Raji (cell line): Measurements from ENCODE around the gene GUCY2D.

Source experiments
- POLR2A ChIP-seq: IDR thresholded peaks from 2 replicates; pipeline ENCODE4 v1.6.1; 2011; ENCODE audit warnings: low read depth, low read length, control low read depth; ENCODE audit not compliant: insufficient read depth

The GUCY2D gene

DNA sequence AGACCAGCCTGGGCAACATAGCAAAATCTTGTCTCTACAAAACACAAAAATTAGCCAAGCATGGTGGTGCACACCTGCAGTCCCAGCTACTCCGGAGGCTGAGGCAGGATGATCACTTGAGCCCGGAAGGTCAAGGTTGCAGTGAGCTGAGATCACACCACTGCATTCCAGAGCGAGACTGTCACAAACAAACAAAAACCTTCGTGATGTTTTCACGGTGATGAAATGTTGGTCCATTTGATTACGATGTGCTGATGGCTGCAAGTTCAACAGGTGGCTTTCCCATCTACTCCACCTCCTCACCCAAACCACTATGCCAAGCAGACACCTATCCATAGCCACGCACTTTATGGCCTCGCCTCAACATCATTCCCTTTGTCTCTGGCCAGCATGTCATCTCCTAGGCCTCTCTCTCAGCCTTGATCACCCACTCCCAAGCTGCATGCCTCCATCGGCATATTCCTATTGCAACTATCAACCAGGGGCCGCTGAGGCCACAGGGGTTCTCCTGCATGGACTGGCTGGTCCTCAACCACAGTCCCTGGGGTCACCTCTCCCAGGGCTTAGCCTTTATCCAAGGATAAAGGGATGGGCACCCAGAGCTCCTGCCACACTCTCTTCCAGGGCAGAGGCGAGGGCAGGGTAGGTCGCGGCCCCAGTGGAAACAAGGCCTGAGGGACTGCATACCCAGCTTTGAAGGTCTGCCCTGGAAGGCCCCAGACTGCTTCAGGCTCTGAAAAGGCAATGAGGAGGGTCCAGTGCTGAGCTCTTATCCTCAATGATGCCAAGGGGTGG lies 19.3 kb downstream of the GUCY2D start:
- no peak for TF ChIP-seq POLR2A

GRCh38 chr17:8022360-8023003 lies 20.1 kb downstream of the GUCY2D start:
- TF ChIP-seq POLR2A, result no peak

GRCh38 chr17:8025176-8025911 lies 22.9 kb downstream of the GUCY2D start:
- TF ChIP-seq POLR2A, result no peak

DNA sequence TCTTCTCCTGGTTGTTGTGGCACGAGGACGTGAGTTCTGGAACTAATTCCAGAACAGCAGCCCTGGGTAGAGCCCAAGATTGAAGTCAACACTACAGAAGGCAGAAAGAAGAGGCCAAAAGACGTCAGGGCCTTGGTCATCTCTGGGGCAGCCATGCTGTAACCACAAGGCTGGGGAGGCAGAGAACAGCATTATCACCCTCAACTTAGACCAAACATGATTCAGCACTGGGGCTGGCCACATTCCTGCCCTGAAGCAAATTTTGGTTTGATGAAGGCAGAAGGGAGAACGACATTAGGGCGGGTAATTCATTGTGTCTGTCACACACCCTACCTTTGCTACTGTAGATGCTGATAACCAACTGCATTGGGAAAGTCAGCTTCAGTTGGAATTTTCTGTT lies 26.7 kb downstream of the GUCY2D start:
- TF ChIP-seq POLR2A, result no peak

GRCh38 chr17:8031261-8031661 lies 28.8 kb downstream of the GUCY2D start:
- no peak for TF ChIP-seq POLR2A

- TF ChIP-seq POLR2A, result no peak
These were observed 29.5 kb downstream of the GUCY2D start for GRCh38 chr17:8031950-8032349.

DNA sequence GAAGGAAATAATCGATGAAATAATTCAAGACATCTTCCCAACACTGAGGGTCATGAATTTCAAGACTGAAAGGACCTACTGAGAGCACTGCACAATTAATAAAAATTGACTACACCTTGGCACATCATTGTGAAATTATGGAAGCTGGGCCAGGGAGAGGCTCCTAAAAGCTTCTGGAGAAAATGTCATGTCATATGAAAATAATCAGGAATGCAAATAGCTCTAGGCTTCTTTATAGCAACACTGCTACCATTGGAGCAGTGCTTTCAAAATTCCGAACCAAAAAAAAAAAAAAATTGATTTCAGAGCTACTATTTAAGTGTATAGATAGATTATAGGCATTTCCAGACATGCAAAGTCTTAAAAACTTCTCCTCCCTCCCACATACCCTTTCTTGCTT lies 30.0 kb downstream of the GUCY2D start:
- no peak for TF ChIP-seq POLR2A

GRCh38 chr17:8038954-8039610 lies 36.7 kb downstream of the GUCY2D start, which contains the start of gene ALOX15B:
TSS of gene ALOX15B (plus strand) at chr17:8039059. CDS start at chr17:8039156, 97 bp downstream.
- TF ChIP-seq POLR2A, result no peak

DNA sequence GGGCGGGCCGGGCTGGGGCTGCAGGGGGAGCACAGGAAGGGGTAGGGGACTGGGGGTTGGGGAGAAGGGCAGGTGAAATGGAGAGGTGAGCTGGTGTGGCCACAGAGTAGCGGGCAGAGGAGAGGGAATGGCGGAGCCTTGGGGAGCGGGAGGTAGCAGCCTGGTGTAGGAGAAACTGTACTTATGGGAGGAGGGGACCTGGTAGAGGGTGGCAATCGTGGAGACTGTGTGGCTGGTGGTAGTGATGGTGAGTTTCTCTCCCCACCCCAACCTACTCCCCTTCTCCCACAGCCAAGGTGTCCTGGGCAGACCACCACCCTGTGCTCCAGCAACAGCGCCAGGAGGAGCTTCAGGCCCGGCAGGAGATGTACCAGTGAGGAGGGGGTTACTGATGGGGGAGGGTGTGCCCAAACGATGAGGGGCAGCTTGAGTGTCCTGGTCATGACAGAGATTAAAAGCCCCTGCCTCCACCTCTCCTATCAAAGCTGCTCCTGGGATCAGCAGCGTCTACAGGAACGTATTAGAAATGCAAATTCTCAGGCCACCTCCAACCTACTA lies 37.3 kb downstream of the GUCY2D start:
- TF ChIP-seq POLR2A, result no peak

DNA sequence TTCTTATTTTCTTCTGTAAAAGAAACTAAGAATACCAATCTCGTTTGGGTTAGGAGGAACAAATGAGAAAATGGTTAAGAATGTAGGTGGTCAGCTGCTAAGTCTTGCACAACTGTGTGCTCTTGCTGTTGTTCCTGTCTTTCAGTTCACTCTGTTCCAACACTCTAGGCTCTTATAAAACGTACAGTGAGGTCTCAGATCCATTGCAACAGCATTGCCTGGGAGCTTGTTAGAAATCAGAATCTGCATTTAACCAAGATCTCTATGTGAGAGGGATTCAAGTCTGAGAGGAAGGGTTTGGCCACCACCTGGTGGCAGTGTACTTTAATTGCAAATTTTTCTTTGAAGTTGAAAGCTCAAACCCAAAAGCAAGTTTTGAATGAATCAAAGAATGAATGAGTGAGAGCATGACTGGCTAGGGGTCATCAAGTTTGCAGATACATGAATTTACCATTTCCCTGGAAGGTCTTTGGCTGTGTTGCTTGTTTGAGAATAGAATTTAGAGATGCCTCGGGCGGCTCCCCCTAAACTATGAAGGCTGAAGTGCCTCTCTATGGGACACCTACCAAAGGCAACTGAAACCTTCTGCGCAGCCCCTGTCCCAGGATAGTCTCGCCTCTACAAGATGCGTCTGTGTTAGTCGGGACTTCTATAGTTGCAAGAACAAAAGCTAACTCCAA lies 39.0 kb downstream of the GUCY2D start:
- TF ChIP-seq POLR2A, result no peak

GRCh38 chr17:8041979-8042378 lies 39.6 kb downstream of the GUCY2D start:
- no peak for TF ChIP-seq POLR2A

DNA sequence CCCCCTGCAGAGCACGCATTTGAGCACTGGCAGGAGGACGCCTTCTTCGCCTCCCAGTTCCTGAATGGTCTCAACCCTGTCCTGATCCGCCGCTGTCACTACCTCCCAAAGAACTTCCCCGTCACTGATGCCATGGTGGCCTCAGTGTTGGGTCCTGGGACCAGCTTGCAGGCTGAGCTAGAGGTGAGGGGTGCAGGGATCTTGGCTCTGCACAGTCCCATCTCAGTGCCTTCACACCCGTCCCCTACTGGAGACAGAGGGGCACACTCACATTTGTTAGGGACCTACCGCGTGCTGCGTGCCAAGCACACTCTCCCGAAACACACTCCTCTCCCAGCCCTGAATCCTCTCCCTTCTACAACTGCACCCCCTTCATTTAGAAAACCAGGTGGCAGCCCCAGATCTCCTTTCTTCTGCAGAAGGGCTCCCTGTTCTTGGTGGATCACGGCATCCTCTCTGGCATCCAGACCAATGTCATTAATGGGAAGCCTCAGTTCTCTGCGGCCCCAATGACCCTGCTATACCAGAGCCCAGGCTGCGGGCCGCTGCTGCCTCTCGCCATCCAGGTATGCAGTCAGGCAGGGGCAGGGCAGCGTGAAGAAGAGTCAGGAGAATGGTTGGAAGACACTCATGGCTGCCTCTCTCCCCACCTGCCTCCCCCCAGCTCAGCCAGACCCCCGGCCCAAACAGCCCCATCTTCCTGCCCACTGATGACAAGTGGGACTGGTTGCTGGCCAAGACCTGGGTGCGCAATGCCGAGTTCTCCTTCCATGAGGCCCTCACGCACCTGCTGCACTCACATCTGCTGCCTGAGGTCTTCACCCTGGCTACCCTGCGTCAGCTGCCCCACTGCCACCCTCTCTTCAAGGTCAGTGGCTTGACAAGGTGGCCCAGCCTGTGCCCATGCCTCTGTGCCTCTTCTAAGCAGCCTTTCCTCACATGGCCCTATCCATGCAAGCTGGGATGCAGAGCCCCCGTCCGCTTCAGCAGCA lies 42.7 kb downstream of the GUCY2D start:
- no peak for TF ChIP-seq POLR2A

GRCh38 chr17:8046306-8046928 lies 44.0 kb downstream of the GUCY2D start:
- TF ChIP-seq POLR2A, result no peak
